Activated CD8-positive, alpha-beta T cell treated with anti-CD3 and anti-CD28 coated beads, Interleukin-2, amount 10 ng/mL, durations not matched to agents 7 days and 5 days (primary cell): ENCODE measurements around the gene PSAPL1. TPM values are rescaled to one million over a fixed set of nuclear protein-coding genes. Genes with fewer than 3 reads are reported as not detected.

ENCODE experiments used
- ATAC-seq: fragments of 150-1000 bp; cut with Tn5 transposase; one replicate; pipeline ENCODE4 v1.10.0; 2021; ENCODE audit warnings: moderate library complexity
- CTCF ChIA-PET: fragments of 350-600 bp; sonication (Branson Sonifier 250); formaldehyde crosslinking; loops from one replicate; lab custom pipeline; 2021; ENCODE audit warnings: antibody characterized with exemption; lab: Charles Lee
- POLR2A ChIA-PET: fragments of 350-600 bp; sonication (Branson Sonifier 250); formaldehyde crosslinking; loops from one replicate; lab custom pipeline; 2021; ENCODE audit warnings: antibody characterized with exemption; lab: Charles Lee
- DNase-seq: peaks from one replicate; pipeline ENCODE4 v3.0.0-alpha.2; 2020
- H3K27ac Mint-ChIP-seq: one replicate; pipeline ENCODE4 v1.8.0; 2021; ENCODE audit warnings: mild to moderate bottlenecking, mixed read lengths
- H3K27me3 Mint-ChIP-seq: one replicate; pipeline ENCODE4 v1.8.0; 2021; ENCODE audit warnings: low read depth, mixed read lengths
- H3K36me3 Mint-ChIP-seq: one replicate; pipeline ENCODE4 v1.8.0; 2021; ENCODE audit warnings: low read depth, mixed read lengths
- H3K4me1 Mint-ChIP-seq: one replicate; pipeline ENCODE4 v1.8.0; 2021; ENCODE audit warnings: low read depth, mixed read lengths
- H3K4me3 Mint-ChIP-seq: one replicate; pipeline ENCODE4 v1.8.0; 2021; ENCODE audit warnings: mild to moderate bottlenecking, mixed read lengths
- H3K9me3 Mint-ChIP-seq: one replicate; pipeline ENCODE4 v1.8.0; 2022; ENCODE audit warnings: mixed read lengths; ENCODE audit not compliant: insufficient read depth
- total RNA-seq, 2 experiments: library from RNA; stranded (reverse); gene quantifications; one replicate each; pipeline ENCODE4 v1.2.3, GENCODE V29; 2021

The PSAPL1 gene
- total RNA-seq, 2 experiments from 2014 or later, result not detected

GRCh38 chr4:7467471-7467870 lies 32.7 kb upstream of the PSAPL1 start:
- Mint-ChIP-seq H3K4me3 (no peak overlapping the region), H3K27me3 (peaks cover 2% of the 10 kb centered on the region), H3K9me3 (no peaks in the 10 kb centered on the region), H3K4me1 (no peaks in the 10 kb centered on the region), H3K27ac (no peak overlapping the region), H3K36me3 (no peaks in the 10 kb centered on the region)
- ATAC-seq (no peak), DNase-seq (no peak)
- CTCF ChIA-PET, result no interaction called here
- POLR2A ChIA-PET, result no interaction called here

- Mint-ChIP-seq H3K9me3 (no peaks in the 10 kb centered on the region), H3K27me3 (peaks cover 2% of the 10 kb centered on the region), H3K4me1 (no peaks in the 10 kb centered on the region), H3K27ac (no peak overlapping the region), H3K4me3 (no peak overlapping the region), H3K36me3 (no peaks in the 10 kb centered on the region)
- ChIA-PET POLR2A (no interaction called here), CTCF (no interaction called here)
- no peak for ATAC-seq
- DNase-seq, result no peak
These were observed 32.2 kb upstream of the PSAPL1 start for GRCh38 chr4:7466904-7467303.

GRCh38 chr4:7466215-7466614 lies 31.5 kb upstream of the PSAPL1 start:
- ATAC-seq (no peak), DNase-seq (no peak)
- no peak overlapping the region for H3K4me3 Mint-ChIP-seq
- H3K36me3 Mint-ChIP-seq, result no peaks in the 10 kb centered on the region
- ChIA-PET CTCF (no interaction called here), POLR2A (no interaction called here)
- H3K9me3 Mint-ChIP-seq, result no peaks in the 10 kb centered on the region
- H3K27me3 Mint-ChIP-seq, result peaks cover 2% of the 10 kb centered on the region
- no peak overlapping the region for H3K27ac Mint-ChIP-seq
- H3K4me1 Mint-ChIP-seq, result no peaks in the 10 kb centered on the region

- CTCF ChIA-PET, result no interaction called here
- Mint-ChIP-seq H3K27me3 (peaks cover 2% of the 10 kb centered on the region), H3K4me3 (no peak overlapping the region), H3K4me1 (no peaks in the 10 kb centered on the region), H3K9me3 (no peaks in the 10 kb centered on the region), H3K36me3 (no peaks in the 10 kb centered on the region), H3K27ac (no peak overlapping the region)
- POLR2A ChIA-PET, result no interaction called here
- no peak for DNase-seq
- no peak for ATAC-seq
These were observed 30.3 kb upstream of the PSAPL1 start for GRCh38 chr4:7465017-7465416.

- H3K4me1 Mint-ChIP-seq, result no peaks in the 10 kb centered on the region
- no peaks in the 10 kb centered on the region for H3K9me3 Mint-ChIP-seq
- DNase-seq, result no peak
- no peak overlapping the region for H3K27ac Mint-ChIP-seq
- H3K27me3 Mint-ChIP-seq, result peaks cover 2% of the 10 kb centered on the region
- H3K36me3 Mint-ChIP-seq, result no peaks in the 10 kb centered on the region
- POLR2A ChIA-PET, result no interaction called here
- ATAC-seq, result no peak
- no peak overlapping the region for H3K4me3 Mint-ChIP-seq
- CTCF ChIA-PET, result no interaction called here
These were observed 29.5 kb upstream of the PSAPL1 start for GRCh38 chr4:7464259-7464655.

- Mint-ChIP-seq H3K4me3 (no peak overlapping the region), H3K36me3 (no peaks in the 10 kb centered on the region), H3K27me3 (no peaks in the 10 kb centered on the region), H3K27ac (no peak overlapping the region), H3K9me3 (no peaks in the 10 kb centered on the region), H3K4me1 (no peaks in the 10 kb centered on the region)
- no peak for DNase-seq
- ATAC-seq, result no peak
- POLR2A ChIA-PET, result no interaction called here
- CTCF ChIA-PET, result no interaction called here
These were observed 29.0 kb upstream of the PSAPL1 start for GRCh38 chr4:7463566-7464258.

- Mint-ChIP-seq H3K36me3 (no peaks in the 10 kb centered on the region), H3K9me3 (no peaks in the 10 kb centered on the region), H3K27ac (no peak overlapping the region), H3K4me1 (no peaks in the 10 kb centered on the region), H3K4me3 (no peak overlapping the region), H3K27me3 (no peaks in the 10 kb centered on the region)
- CTCF ChIA-PET, result no interaction called here
- no peak for ATAC-seq
- no peak for DNase-seq
- POLR2A ChIA-PET, result no interaction called here
These were observed 27.8 kb upstream of the PSAPL1 start for GRCh38 chr4:7462509-7462971.

- H3K4me1 Mint-ChIP-seq, result no peaks in the 10 kb centered on the region
- H3K27me3 Mint-ChIP-seq, result no peaks in the 10 kb centered on the region
- DNase-seq (no peak), ATAC-seq (no peak)
- H3K36me3 Mint-ChIP-seq, result no peaks in the 10 kb centered on the region
- no peak overlapping the region for H3K4me3 Mint-ChIP-seq
- H3K9me3 Mint-ChIP-seq, result no peaks in the 10 kb centered on the region
- no peak overlapping the region for H3K27ac Mint-ChIP-seq
- POLR2A ChIA-PET, result no interaction called here
- CTCF ChIA-PET, result no interaction called here
These were observed 26.5 kb upstream of the PSAPL1 start for GRCh38 chr4:7461230-7461629.

- ChIA-PET POLR2A (no interaction called here), CTCF (no interaction called here)
- no peak overlapping the region for H3K27ac Mint-ChIP-seq
These were observed 25.8 kb upstream of the PSAPL1 start for GRCh38 chr4:7460566-7460965.

GRCh38 chr4:7459471-7459870 lies 24.7 kb upstream of the PSAPL1 start:
- DNase-seq, result no peak

More at GRCh38 chr4:7460566-7460965, 25.8 kb upstream of the PSAPL1 start:
- no peak for DNase-seq
- Mint-ChIP-seq H3K36me3 (no peaks in the 10 kb centered on the region), H3K9me3 (no peaks in the 10 kb centered on the region), H3K4me1 (no peaks in the 10 kb centered on the region), H3K4me3 (no peak overlapping the region), H3K27me3 (no peaks in the 10 kb centered on the region)
- ATAC-seq, result no peak

GRCh38 chr4:7458477-7458876 lies 23.7 kb upstream of the PSAPL1 start:
- POLR2A ChIA-PET, result no interaction called here
- Mint-ChIP-seq H3K4me3 (no peak overlapping the region), H3K4me1 (no peaks in the 10 kb centered on the region), H3K9me3 (no peaks in the 10 kb centered on the region), H3K27me3 (no peaks in the 10 kb centered on the region), H3K36me3 (no peaks in the 10 kb centered on the region), H3K27ac (no peak overlapping the region)
- no peak for DNase-seq
- no peak for ATAC-seq
- CTCF ChIA-PET, result no interaction called here

More at GRCh38 chr4:7459471-7459870, 24.7 kb upstream of the PSAPL1 start:
- ATAC-seq, result no peak
- Mint-ChIP-seq H3K4me3 (no peak overlapping the region), H3K27ac (no peak overlapping the region), H3K36me3 (no peaks in the 10 kb centered on the region), H3K9me3 (no peaks in the 10 kb centered on the region), H3K4me1 (no peaks in the 10 kb centered on the region), H3K27me3 (no peaks in the 10 kb centered on the region)
- ChIA-PET CTCF (no interaction called here), POLR2A (no interaction called here)

- H3K27me3 Mint-ChIP-seq, result no peaks in the 10 kb centered on the region
- DNase-seq (no peak), ATAC-seq (no peak)
- no peaks in the 10 kb centered on the region for H3K4me1 Mint-ChIP-seq
- CTCF ChIA-PET, result no interaction called here
- H3K27ac Mint-ChIP-seq, result no peak overlapping the region
- no peaks in the 10 kb centered on the region for H3K36me3 Mint-ChIP-seq
- no peaks in the 10 kb centered on the region for H3K9me3 Mint-ChIP-seq
- H3K4me3 Mint-ChIP-seq, result no peak overlapping the region
- POLR2A ChIA-PET, result no interaction called here
These were observed 23.3 kb upstream of the PSAPL1 start for GRCh38 chr4:7458066-7458425.
